HepG2 (cell line): ENCODE results near the gene CRISPLD2. TPM values are rescaled to one million over a fixed set of nuclear protein-coding genes. Genes with fewer than 3 reads are reported as not detected.

ENCODE experiments used
- ATAC-seq: fragments of 200-7000 bp; cut with Tn5 transposase; 3 replicates; pipeline ENCODE4 v1.9.1; 2020; ENCODE audit warnings: mild to moderate bottlenecking, moderate library complexity
- BruUV-seq: library from RNA; stranded (reverse); fragments of 400-500 nt; replicated peaks from 2 replicates; lab custom pipeline; 2021; lab: Mats Ljungman, UMichigan
- CTCF ChIA-PET: fragments of 300-600 bp; formaldehyde crosslinking; extraction: SDS; loops from one replicate; lab custom pipeline; 2021; ENCODE audit warnings: low total read pairs, inconsistent platforms, low intra/inter-chr PET ratio; lab: Yijun Ruan, JAX
- POLR2A ChIA-PET: fragments of 350-600 bp; sonication (Branson Sonifier 250); formaldehyde crosslinking; loops from one replicate; lab custom pipeline; 2020; ENCODE audit warnings: antibody characterized with exemption, inconsistent platforms; lab: Yijun Ruan, JAX
- DNase-seq: peaks from one replicate; pipeline ENCODE4 v3.0.0-alpha.2; 2015; ENCODE audit warnings: low spot score
- FAIRE-seq: peaks from 3 replicates; lab custom pipeline; 2011; peaks lifted over from hg19 to GRCh38; lab: Jason Lieb, UNC
- H2AFZ ChIP-seq: one replicate; pipeline ENCODE4 v1.6.1; 2011; ENCODE audit warnings: low read length, inconsistent platforms
- H3K27ac ChIP-seq: fragments of 300-600 bp; 3 replicates; pipeline ENCODE4 v1.8.0; 2011; ENCODE audit warnings: mixed run types, mild to moderate bottlenecking, mixed read lengths, low read length, inconsistent platforms; ENCODE audit not compliant: insufficient read depth; ENCODE audit errors: extremely low read length
- H3K27me3 ChIP-seq, 2 experiments: fragments of 200-600 bp in 1 of 2; 2 replicates in 1 of 2; 3 replicates in 1 of 2; pipeline versions ENCODE4 v1.6.0 to v1.8.0; 2011; ENCODE audit warnings: low read length in 2 of 2, mild to moderate bottlenecking in 2 of 2, moderate library complexity in 2 of 2, inconsistent platforms in 1 of 2; ENCODE audit not compliant: insufficient read depth in 2 of 2, control insufficient read depth in 1 of 2
- H3K36me3 ChIP-seq, 2 experiments: fragments of 200-600 bp in 1 of 2; replicated peaks in 1 of 2; 2 replicates in 1 of 2; 3 replicates in 1 of 2; pipeline versions ENCODE4 v1.5.1 to v1.8.0; 2011; ENCODE audit warnings: low read length in 2 of 2, inconsistent platforms in 1 of 2; ENCODE audit not compliant: insufficient read depth in 2 of 2, control insufficient read depth in 1 of 2
- H3K4me1 ChIP-seq: 2 replicates; pipeline ENCODE4 v1.5.1; 2012; ENCODE audit warnings: low read length, inconsistent platforms; ENCODE audit not compliant: insufficient read depth
- H3K4me2 ChIP-seq: 2 replicates; pipeline ENCODE4 v1.6.0; 2011; ENCODE audit warnings: low read depth, low read length, inconsistent platforms
- H3K4me3 ChIP-seq, 3 experiments: fragments of 200-600 bp in 1 of 3; sonication (generic), shearing (Covaris generic) in 1 of 3; replicated peaks in 1 of 3; 2 replicates each; pipeline ENCODE4 v1.5.1; 2011 to 2016; ENCODE audit warnings: low read length in 3 of 3, inconsistent platforms in 2 of 3, low read depth in 2 of 3, mild to moderate bottlenecking in 2 of 3, control low read depth in 1 of 3, mixed read lengths in 1 of 3; ENCODE audit not compliant: insufficient read depth in 1 of 3
- H3K79me2 ChIP-seq: one replicate; pipeline ENCODE4 v1.6.1; 2011; ENCODE audit warnings: low read length, inconsistent platforms; ENCODE audit not compliant: insufficient read depth
- H3K9ac ChIP-seq: 2 replicates; pipeline ENCODE4 v1.6.0; 2011; ENCODE audit warnings: mild to moderate bottlenecking, low read depth, low read length, inconsistent platforms; ENCODE audit not compliant: insufficient read depth
- H3K9me3 ChIP-seq: 2 replicates; pipeline ENCODE4 v1.5.1; 2012; ENCODE audit warnings: mild to moderate bottlenecking, low read length
- H4K20me1 ChIP-seq: 2 replicates; pipeline ENCODE4 v1.6.0; 2011; ENCODE audit warnings: inconsistent platforms, mild to moderate bottlenecking, low read length, moderate library complexity; ENCODE audit not compliant: insufficient read depth
- CEBPG ChIP-seq: IDR thresholded peaks from 2 replicates; pipeline ENCODE4 v1.6.1; 2016
- CHD4 ChIP-seq: fragments of 200-600 bp; sonication (generic); IDR thresholded peaks from 2 replicates; pipeline ENCODE4 v1.7.0; 2017; ENCODE audit warnings: mild to moderate bottlenecking, low read length, borderline replicate concordance
- HNRNPK ChIP-seq: fragments of 200-400 bp; formaldehyde crosslinking; IDR thresholded peaks from 2 replicates; pipeline ENCODE4 v1.6.1; 2018; ENCODE audit warnings: low read length, low read depth, moderate library complexity, mild to moderate bottlenecking; ENCODE audit not compliant: poor library complexity, severe bottlenecking
- HOMEZ ChIP-seq: IDR thresholded peaks from 2 replicates; pipeline ENCODE4 v1.6.1; 2016; ENCODE audit warnings: low read depth
- POLR2AphosphoS2 ChIP-seq: IDR thresholded peaks from 2 replicates; pipeline ENCODE4 v1.6.1; 2011; ENCODE audit warnings: low read depth, low read length, improper control_type of control experiment
- SIX1 ChIP-seq: sonication (generic); formaldehyde crosslinking; IDR thresholded peaks from 2 replicates; pipeline ENCODE4 v1.4.0; 2020; ENCODE audit warnings: missing genetic modification reagents, borderline replicate concordance
- THAP7 ChIP-seq: sonication (generic); formaldehyde crosslinking; IDR thresholded peaks from 2 replicates; pipeline ENCODE4 v1.8.1; 2023; ENCODE audit warnings: mild to moderate bottlenecking, missing genetic modification reagents
- ZNF101 ChIP-seq: sonication (generic); formaldehyde crosslinking; IDR thresholded peaks from 2 replicates; pipeline ENCODE4 v1.4.0; 2020; ENCODE audit warnings: mild to moderate bottlenecking, low read depth, missing genetic modification reagents, borderline replicate concordance
- ZNF513 ChIP-seq: sonication (generic); formaldehyde crosslinking; conservative IDR thresholded peaks from 2 replicates; pipeline ENCODE4 v1.5.0; 2020; ENCODE audit warnings: missing genetic modification reagents
- ZNF614 ChIP-seq: IDR thresholded peaks from 2 replicates; pipeline ENCODE4 v1.6.1; 2018; ENCODE audit warnings: missing biosample characterization, missing genetic modification reagents, inconsistent platforms, borderline replicate concordance
- ZNF652 ChIP-seq: IDR thresholded peaks from 2 replicates; pipeline ENCODE4 v1.6.1; 2016; ENCODE audit warnings: low read depth, borderline replicate concordance
- WGBS: methylation state at CpG from one replicate; pipeline ENCODE4 v1.1.6; 2017; ENCODE audit warnings: low lambda C conversion rate; 5-methylcytosine and 5-hydroxymethylcytosine counted together
- in situ Hi-C: cut with HindIII; loops from 2 replicates; pipeline ENCODE4 v1.10.0; 2017; ENCODE audit warnings: low pct_unique_long_range_greater_than_20kb; ENCODE audit not compliant: extremely low pct_ligation_motif_present
- intact Hi-C: fragments of 100-400 bp; cut with micrococcal nuclease; formaldehyde crosslinking; loops from one replicate; pipeline ENCODE4 v1.10.0; 2022; ENCODE audit not compliant: unreplicated experiment
- polyA plus RNA-seq, 8 experiments: library from polyadenylated mRNA; depleted of rRNA in 3 of 8; stranded (reverse) in 7 of 8; unstranded in 1 of 8; fragments of >200 nt; fragmentation: Illumina TruSeq in 4 of 8; extraction: Trizol in 4 of 8; gene quantifications; 2 replicates each; pipeline versions ENCODE4 v1.2.1 to v1.2.3, GENCODE V29; 2011 to 2016; ENCODE audit warnings: low read depth in 4 of 8, missing spikeins in 1 of 8, mixed read lengths in 1 of 8; ENCODE audit not compliant: insufficient read depth in 1 of 8
- total RNA-seq, 5 experiments: library from RNA; depleted of rRNA; stranded (reverse); fragments of >200 nt; fragmentation: Illumina TruSeq; extraction: Trizol; gene quantifications; 2 replicates each; pipeline ENCODE4 v1.2.3, GENCODE V29; 2016; ENCODE audit warnings: low read depth in 1 of 5

The CRISPLD2 gene
- total and polyA plus RNA-seq, 2 of the 13 experiments (the other 11 are each of a cell fraction or from before 2014, with no cell fraction given) = 0.04 to 0.31 TPM

GRCh38 chr16:84907051-84907450, 87.3 kb downstream of the CRISPLD2 start (continued):
- TF ChIP-seq ZNF513 (CRISPR knock-in tag) = no peak
- TF ChIP-seq THAP7 (CRISPR knock-in tag) = no peak
- TF ChIP-seq POLR2AphosphoS2 = no peak
- no peak for TF ChIP-seq ZNF614 (CRISPR knock-in tag)
- no peak for TF ChIP-seq HOMEZ
- TF ChIP-seq CHD4 = no peak
- no peak for TF ChIP-seq HNRNPK
- no peak for TF ChIP-seq SIX1 (CRISPR knock-in tag)
- no peak for TF ChIP-seq CEBPG (CRISPR knock-in tag)
- no peak for TF ChIP-seq ZNF652 (CRISPR knock-in tag)
- TF ChIP-seq, all 625 proteins: peak for 0

- BruUV-seq = no TSS peak
- Histone ChIP-seq H3K9ac (no peak overlapping the region), H3K4me1 (peaks cover 9% of the 10 kb centered on the region), H3K27me3 (peaks cover 2 to 40% of the 10 kb centered on the region in 2 experiments; a peak in 4 of 5 replicates), H2AFZ (no peak overlapping the region), H3K36me3 (no peaks in the 10 kb centered on the region), H3K4me2 (no peak overlapping the region), H4K20me1 (no peaks in the 10 kb centered on the region), H3K79me2 (no peaks in the 10 kb centered on the region), H3K9me3 (no peaks in the 10 kb centered on the region), H3K4me3 (no peak overlapping the region), H3K27ac (no peak overlapping the region)
- FAIRE-seq (no peak), DNase-seq (no peak), ATAC-seq (no peak)
- in situ Hi-C loops (no loop called here), intact Hi-C loops (loop anchor here (5.0 kb wide), 1 partner anchor 935 kb away; no protein-coding TSS in a partner anchor)
- ChIA-PET CTCF (no interaction called here), POLR2A (no interaction called here)
- no peak for TF ChIP-seq ZNF101
- 47% methylated on average over 12 of the region's 12 CpGs for WGBS
Observed at GRCh38 chr16:84907575-84907974, 87.8 kb downstream of the CRISPLD2 start.
